Upper lobe of left lung (tissue), 6 donors: Measurements from ENCODE around the gene ARG1. TPM values are rescaled to one million over a fixed set of nuclear protein-coding genes. Genes with fewer than 3 reads are reported as not detected.

ENCODE experiments used
- ATAC-seq, 2 donors: fragments of 200-7000 bp; cut with Tn5 transposase; one replicate each; pipeline ENCODE4 v1.9.1; 2022; ENCODE audit warnings: mild to moderate bottlenecking in 2 of 2, moderate library complexity in 2 of 2; ENCODE audit not compliant: low FRiP score in 2 of 2
- DNase-seq, 2 donors: peaks; one replicate each; pipeline ENCODE4 v3.0.0-alpha.2; 2019 to 2020
- H3K27ac ChIP-seq, 4 donors: fragments of 200-600 bp; sonication (generic); one replicate each; pipeline ENCODE4 v1.5.1; 2016 to 2019
- H3K27me3 ChIP-seq, 4 donors: fragments of 200-600 bp; sonication (generic); one replicate each; pipeline ENCODE4 v1.5.1; 2017 to 2019
- H3K36me3 ChIP-seq, 4 donors: fragments of 200-600 bp; sonication (generic); one replicate each; pipeline ENCODE4 v1.5.1; 2016 to 2019
- H3K4me1 ChIP-seq, 4 donors: fragments of 200-600 bp; sonication (generic); one replicate each; pipeline ENCODE4 v1.5.1; 2018 to 2019
- H3K4me3 ChIP-seq, 4 donors: fragments of 200-600 bp; sonication (generic); one replicate each; pipeline ENCODE4 v1.5.1; 2017 to 2019; ENCODE audit warnings: mild to moderate bottlenecking in 2 of 4, moderate library complexity in 1 of 4
- H3K9me3 ChIP-seq, 4 donors: fragments of 200-600 bp; sonication (generic); one replicate each; pipeline ENCODE4 v1.5.1; 2018 to 2019
- EP300 ChIP-seq, 4 donors: sonication (generic); formaldehyde crosslinking; IDR thresholded peaks; one replicate each; pipeline ENCODE4 v1.5.1; 2017; ENCODE audit warnings: antibody characterized with exemption in 4 of 4, control low read depth in 2 of 4
- POLR2A ChIP-seq, 4 donors: fragments of 450-650 bp; IDR thresholded peaks; one replicate each; pipeline ENCODE4 v1.5.1; 2016 to 2017; ENCODE audit warnings: antibody characterized with exemption in 4 of 4, mild to moderate bottlenecking in 2 of 4
- POLR2AphosphoS5 ChIP-seq, 2 donors: sonication (generic); formaldehyde crosslinking; IDR thresholded peaks; one replicate each; pipeline ENCODE4 v1.5.1; 2017; ENCODE audit warnings: antibody characterized with exemption in 2 of 2
- WGBS, 2 donors: methylation state at CpG; one replicate each; pipeline ENCODE4 v1.1.5; 2017 to 2018; 5-methylcytosine and 5-hydroxymethylcytosine counted together
- total RNA-seq, 6 donors: library from RNA; depleted of rRNA in 4 of 6; stranded (reverse); fragments of >200 nt in 4 of 6; gene quantifications; one replicate each; pipeline versions ENCODE4 v1.1.0 to v1.2.1, GENCODE V29; 2016 to 2021
- TF ChIP-seq, protein P1 (sequence below), 6 experiments: fragments of 450-650 bp in 4 of 6; fragments of 200-600 bp in 2 of 6; sonication (generic) in 2 of 6; IDR thresholded peaks; one replicate each; pipeline ENCODE4 v1.5.1; 2016 to 2019; ENCODE audit warnings: antibody characterized with exemption in 6 of 6
- donor health status: DM: no; HTN: no; CAD: no; lungs with moderate emphysema.
- donor health status: DM: no; HTN: yes; CAD: no; lungs with severe emphysema.

The ARG1 gene
- total RNA-seq, 6 donors from 2014 or later: 1.2 to 5.1 (median 3.7) TPM; not detected in 1

DNA sequence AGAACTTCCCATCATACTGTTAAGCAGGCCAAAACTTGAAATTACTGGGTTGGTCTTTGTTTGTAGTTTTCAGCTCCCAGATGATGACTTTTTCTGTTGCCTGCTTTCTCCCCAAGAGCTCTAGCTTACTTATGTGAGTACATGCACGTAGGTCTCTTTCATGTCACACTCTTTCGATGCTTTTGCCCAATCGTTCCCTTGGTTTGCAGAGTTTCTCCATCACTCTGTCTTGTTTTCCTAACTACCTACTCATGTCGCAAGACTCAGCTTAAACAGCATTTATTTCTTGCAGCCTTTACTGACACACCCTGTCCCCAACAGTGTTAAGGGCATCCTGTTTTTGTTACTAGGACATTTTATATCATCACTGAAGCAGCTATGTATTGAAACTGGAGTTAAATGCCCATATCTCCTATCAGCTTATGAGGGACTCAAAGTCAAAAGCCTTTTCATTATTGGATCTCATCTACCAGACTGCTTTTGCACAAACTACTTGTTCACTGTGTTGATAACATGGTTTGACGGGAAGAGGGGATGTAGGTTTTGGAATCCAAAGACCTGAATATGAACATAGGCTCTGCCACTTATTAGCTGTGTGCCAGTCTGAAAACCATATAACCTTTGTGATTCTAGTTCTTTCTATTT lies 2.9 kb downstream of the ARG1 start:
- ATAC-seq (no peak), DNase-seq (no peak)
- H3K4me1 ChIP-seq: no peaks in the 10 kb centered on the region
- 83 to 87% methylated on average over 5 of the region's 5 CpGs for WGBS, 2 donors
- H3K27ac ChIP-seq: peak overlapping the region in 2 of 4 donors; percentile 52 to 55
- TF ChIP-seq, protein P1, sequence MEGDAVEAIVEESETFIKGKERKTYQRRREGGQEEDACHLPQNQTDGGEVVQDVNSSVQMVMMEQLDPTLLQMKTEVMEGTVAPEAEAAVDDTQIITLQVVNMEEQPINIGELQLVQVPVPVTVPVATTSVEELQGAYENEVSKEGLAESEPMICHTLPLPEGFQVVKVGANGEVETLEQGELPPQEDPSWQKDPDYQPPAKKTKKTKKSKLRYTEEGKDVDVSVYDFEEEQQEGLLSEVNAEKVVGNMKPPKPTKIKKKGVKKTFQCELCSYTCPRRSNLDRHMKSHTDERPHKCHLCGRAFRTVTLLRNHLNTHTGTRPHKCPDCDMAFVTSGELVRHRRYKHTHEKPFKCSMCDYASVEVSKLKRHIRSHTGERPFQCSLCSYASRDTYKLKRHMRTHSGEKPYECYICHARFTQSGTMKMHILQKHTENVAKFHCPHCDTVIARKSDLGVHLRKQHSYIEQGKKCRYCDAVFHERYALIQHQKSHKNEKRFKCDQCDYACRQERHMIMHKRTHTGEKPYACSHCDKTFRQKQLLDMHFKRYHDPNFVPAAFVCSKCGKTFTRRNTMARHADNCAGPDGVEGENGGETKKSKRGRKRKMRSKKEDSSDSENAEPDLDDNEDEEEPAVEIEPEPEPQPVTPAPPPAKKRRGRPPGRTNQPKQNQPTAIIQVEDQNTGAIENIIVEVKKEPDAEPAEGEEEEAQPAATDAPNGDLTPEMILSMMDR (IDR thresholded peaks at IDR 0.05): no peak
- TF ChIP-seq POLR2A (IDR thresholded peaks at IDR 0.05): no peak
- no peak for TF ChIP-seq EP300 (IDR thresholded peaks at IDR 0.05)
- TF ChIP-seq POLR2AphosphoS5 (IDR thresholded peaks at IDR 0.05): no peak
- no peaks in the 10 kb centered on the region for H3K27me3 ChIP-seq
- no peak overlapping the region for H3K4me3 ChIP-seq
- H3K36me3 ChIP-seq: peaks cover 0 to 31% (median 4%) of the 10 kb centered on the region in 4 donors
- no peaks in the 10 kb centered on the region for H3K9me3 ChIP-seq

DNA sequence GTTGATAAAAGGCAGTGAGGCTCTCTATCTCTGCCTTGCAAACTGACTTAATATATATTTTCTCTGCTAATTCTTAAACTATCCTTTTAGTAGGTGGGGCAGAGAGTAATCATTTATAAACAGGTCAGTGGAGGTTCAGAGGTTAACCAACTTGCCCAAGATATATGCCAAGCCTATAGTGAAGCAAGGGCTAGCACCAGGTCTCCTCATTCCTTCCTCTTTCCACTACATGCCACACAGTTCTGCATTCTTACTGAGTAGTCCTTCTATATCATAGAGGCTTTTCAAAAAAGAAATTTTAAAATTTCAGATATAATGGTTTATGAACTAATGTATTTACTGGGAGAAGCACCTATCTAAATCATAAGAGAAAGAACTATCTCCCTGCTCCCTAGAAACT lies 8.5 kb downstream of the ARG1 start:
- DNase-seq: no peak
- ATAC-seq: peak in 1 of 2 donors; percentile 61

GRCh38 chr6:131586543-131586942 lies 13.5 kb downstream of the ARG1 start:
- TF ChIP-seq POLR2AphosphoS5 (IDR thresholded peaks at IDR 0.05) (no peak), EP300 (IDR thresholded peaks at IDR 0.05) (no peak), POLR2A (IDR thresholded peaks at IDR 0.05) (no peak)
- TF ChIP-seq, protein P1 (IDR thresholded peaks at IDR 0.05): no peak
- peaks cover 41 to 98% (median 54%) of the 10 kb centered on the region in 4 donors for H3K36me3 ChIP-seq

More for the DNA sequence above, 8.5 kb downstream of the ARG1 start:
- Histone ChIP-seq H3K4me1 (no peaks in the 10 kb centered on the region), H3K27ac (no peak overlapping the region), H3K4me3 (no peak overlapping the region), H3K36me3 (peaks cover 10 to 84% (median 15%) of the 10 kb centered on the region in 4 donors), H3K27me3 (no peaks in the 10 kb centered on the region), H3K9me3 (no peaks in the 10 kb centered on the region)
- no peak for TF ChIP-seq POLR2AphosphoS5 (IDR thresholded peaks at IDR 0.05)
- TF ChIP-seq EP300 (IDR thresholded peaks at IDR 0.05): no peak
- TF ChIP-seq, protein P1 (IDR thresholded peaks at IDR 0.05): no peak
- no peak for TF ChIP-seq POLR2A (IDR thresholded peaks at IDR 0.05)

GRCh38 chr6:131587909-131588308 lies 14.9 kb downstream of the ARG1 start:
- no peak for DNase-seq
- TF ChIP-seq POLR2AphosphoS5 (IDR thresholded peaks at IDR 0.05) (no peak), POLR2A (IDR thresholded peaks at IDR 0.05) (no peak), EP300 (IDR thresholded peaks at IDR 0.05) (no peak)
- TF ChIP-seq, protein P1 (IDR thresholded peaks at IDR 0.05): no peak
- 94 to 97% methylated on average over 4 of the region's 4 CpGs for WGBS, 2 donors
- Histone ChIP-seq H3K9me3 (no peaks in the 10 kb centered on the region), H3K27me3 (no peaks in the 10 kb centered on the region), H3K27ac (no peak overlapping the region), H3K4me3 (no peak overlapping the region), H3K36me3 (peaks cover 51 to 99% (median 61%) of the 10 kb centered on the region in 4 donors), H3K4me1 (no peaks in the 10 kb centered on the region)
- ATAC-seq: no peak

More at GRCh38 chr6:131586543-131586942, 13.5 kb downstream of the ARG1 start:
- ATAC-seq (no peak), DNase-seq (no peak)
- Histone ChIP-seq H3K27ac (no peak overlapping the region), H3K27me3 (no peaks in the 10 kb centered on the region), H3K9me3 (no peaks in the 10 kb centered on the region), H3K4me1 (no peaks in the 10 kb centered on the region), H3K4me3 (no peak overlapping the region)
- 87 to 88% methylated on average over 4 of the region's 4 CpGs for WGBS, 2 donors

DNA sequence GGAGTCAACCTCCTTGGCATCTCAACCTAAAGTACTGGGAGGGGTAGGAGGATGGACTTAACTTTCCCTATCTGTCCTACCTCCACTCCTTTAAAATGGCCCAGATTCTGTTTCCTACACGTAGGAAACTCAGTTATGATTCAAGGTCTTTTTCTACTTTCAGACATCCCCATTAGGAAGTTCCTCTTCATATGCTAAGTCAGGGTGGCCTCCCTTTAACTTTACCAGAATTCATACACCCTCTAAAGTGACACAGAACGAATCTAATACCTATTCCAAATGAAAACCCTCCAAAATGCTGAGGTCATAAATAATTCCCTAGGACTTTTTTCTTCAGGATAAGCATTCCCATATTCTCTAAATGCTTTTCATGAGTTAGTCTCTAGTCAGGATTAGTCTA lies 15.6 kb downstream of the ARG1 start:
- WGBS, 2 donors: 83 to 96% methylated on average over 2 of the region's 2 CpGs
- H3K4me3 ChIP-seq: no peak overlapping the region
- H3K36me3 ChIP-seq: peaks cover 50 to 99% (median 64%) of the 10 kb centered on the region in 4 donors
- no peaks in the 10 kb centered on the region for H3K4me1 ChIP-seq
- no peaks in the 10 kb centered on the region for H3K9me3 ChIP-seq
- no peak for ATAC-seq
- no peak overlapping the region for H3K27ac ChIP-seq
- no peak for DNase-seq
- no peaks in the 10 kb centered on the region for H3K27me3 ChIP-seq
- TF ChIP-seq, protein P1 (IDR thresholded peaks at IDR 0.05): no peak
- TF ChIP-seq POLR2A (IDR thresholded peaks at IDR 0.05) (no peak), POLR2AphosphoS5 (IDR thresholded peaks at IDR 0.05) (no peak), EP300 (IDR thresholded peaks at IDR 0.05) (no peak)
